H9 (cell line): ENCODE results near the gene ANKRD22. TPM values are rescaled to one million over a fixed set of nuclear protein-coding genes. Genes with fewer than 3 reads are reported as not detected.

Experiments used
- DNase-seq: peaks from one replicate; pipeline ENCODE4 v3.0.0-alpha.2; 2017
- H2AFZ ChIP-seq: one replicate; pipeline ENCODE4 v1.6.1; 2013; ENCODE audit warnings: mild to moderate bottlenecking, low read length, control low read depth, moderate library complexity
- H2AK5ac ChIP-seq: 2 replicates; pipeline ENCODE4 v1.6.1; 2013; ENCODE audit warnings: low read length, control low read depth, mixed read lengths; ENCODE audit not compliant: insufficient read length
- H2BK120ac ChIP-seq: one replicate; pipeline ENCODE4 v1.6.1; 2013; ENCODE audit warnings: low read depth, mild to moderate bottlenecking, low read length, control low read depth, inconsistent platforms; ENCODE audit not compliant: poor library complexity, severe bottlenecking
- H2BK12ac ChIP-seq: 2 replicates; pipeline ENCODE4 v1.6.1; 2013; ENCODE audit warnings: low read length, control low read depth, mixed read lengths, low read depth; ENCODE audit not compliant: insufficient read length
- H2BK15ac ChIP-seq: 2 replicates; pipeline ENCODE4 v1.6.1; 2013; ENCODE audit warnings: low read depth, low read length, control low read depth
- H2BK20ac ChIP-seq: one replicate; pipeline ENCODE4 v1.6.1; 2013; ENCODE audit warnings: low read depth, mild to moderate bottlenecking, low read length, control low read depth, inconsistent platforms; ENCODE audit not compliant: poor library complexity, severe bottlenecking
- H2BK5ac ChIP-seq: 2 replicates; pipeline ENCODE4 v1.6.1; 2013; ENCODE audit warnings: low read length, control low read depth, mixed read lengths; ENCODE audit not compliant: insufficient read length
- H3K14ac ChIP-seq: 2 replicates; pipeline ENCODE4 v1.6.1; 2013; ENCODE audit warnings: low read length, control low read depth; ENCODE audit not compliant: insufficient read depth
- H3K18ac ChIP-seq: 2 replicates; pipeline ENCODE4 v1.6.1; 2013; ENCODE audit warnings: low read depth, mild to moderate bottlenecking, mixed read lengths, low read length, control low read depth; ENCODE audit not compliant: insufficient read length
- H3K23ac ChIP-seq: 2 replicates; pipeline ENCODE4 v1.6.1; 2013; ENCODE audit warnings: low read length, control low read depth, mixed read lengths, low read depth; ENCODE audit not compliant: insufficient read length
- H3K23me2 ChIP-seq: 2 replicates; pipeline ENCODE4 v1.6.1; 2013; ENCODE audit warnings: low read depth, mild to moderate bottlenecking, mixed read lengths, low read length, control low read depth; ENCODE audit not compliant: insufficient read length, poor library complexity, severe bottlenecking
- H3K27ac ChIP-seq: 2 replicates; pipeline ENCODE4 v1.5.1; 2013; ENCODE audit warnings: low read length, control low read depth, mixed read lengths, low read depth; ENCODE audit not compliant: insufficient read length
- H3K27me3 ChIP-seq: 2 replicates; pipeline ENCODE4 v1.6.1; 2013; ENCODE audit warnings: low read length, control low read depth, inconsistent platforms; ENCODE audit not compliant: insufficient read depth
- H3K4ac ChIP-seq: 2 replicates; pipeline ENCODE4 v1.6.1; 2013; ENCODE audit warnings: low read depth, mild to moderate bottlenecking, control low read depth, inconsistent platforms, low read length, moderate library complexity
- H3K4me1 ChIP-seq: 2 replicates; pipeline ENCODE4 v1.6.1; 2013; ENCODE audit warnings: low read length, control low read depth, inconsistent platforms; ENCODE audit not compliant: insufficient read depth
- H3K4me2 ChIP-seq: 2 replicates; pipeline ENCODE4 v1.6.1; 2013; ENCODE audit warnings: low read length, control low read depth, mixed read lengths; ENCODE audit not compliant: insufficient read length, insufficient read depth
- H3K56ac ChIP-seq: 2 replicates; pipeline ENCODE4 v1.6.1; 2013; ENCODE audit warnings: low read depth, mild to moderate bottlenecking, mixed read lengths, low read length, control low read depth; ENCODE audit not compliant: insufficient read length
- H3K79me1 ChIP-seq: 2 replicates; pipeline ENCODE4 v1.6.1; 2013; ENCODE audit warnings: low read depth, mild to moderate bottlenecking, moderate library complexity, low read length, control low read depth, inconsistent platforms; ENCODE audit not compliant: insufficient read depth, poor library complexity, severe bottlenecking
- H3K79me2 ChIP-seq: 2 replicates; pipeline ENCODE4 v1.6.1; 2013; ENCODE audit warnings: low read length, control low read depth, inconsistent platforms; ENCODE audit not compliant: insufficient read depth
- H3K9ac ChIP-seq: 2 replicates; pipeline ENCODE4 v1.6.1; 2013; ENCODE audit warnings: low read length, control low read depth, mixed read lengths; ENCODE audit not compliant: insufficient read length; ENCODE audit errors: extremely low read depth
- H3K9me3 ChIP-seq: one replicate; pipeline ENCODE4 v1.6.1; 2013; ENCODE audit warnings: low read depth, low read length, inconsistent platforms; ENCODE audit not compliant: control insufficient read depth
- H3T11ph ChIP-seq: one replicate; pipeline ENCODE4 v1.6.1; 2013; ENCODE audit warnings: mild to moderate bottlenecking, low read length, control low read depth, inconsistent platforms
- H4K20me1 ChIP-seq: one replicate; pipeline ENCODE4 v1.6.1; 2013; ENCODE audit not compliant: control insufficient read depth, insufficient read length, insufficient read depth
- H4K5ac ChIP-seq: 2 replicates; pipeline ENCODE4 v1.6.1; 2013; ENCODE audit warnings: low read depth, mild to moderate bottlenecking, mixed read lengths, low read length, control low read depth; ENCODE audit not compliant: insufficient read length
- H4K8ac ChIP-seq: replicated peaks from 2 replicates; pipeline ENCODE4 v1.6.1; 2013; ENCODE audit warnings: low read length, control low read depth, mixed read lengths, low read depth; ENCODE audit not compliant: insufficient read length
- H4K91ac ChIP-seq: 2 replicates; pipeline ENCODE4 v1.6.1; 2013; ENCODE audit warnings: low read depth, mild to moderate bottlenecking, moderate library complexity, mixed read lengths, low read length, control low read depth; ENCODE audit not compliant: insufficient read length
- H3K27ac Mint-ChIP-seq, 3 experiments: 2 replicates in 2 of 3; 3 replicates in 1 of 3; pipeline ENCODE4 v1.8.0; 2020 to 2021; ENCODE audit warnings: mixed read lengths in 3 of 3, mild to moderate bottlenecking in 1 of 3, moderate library complexity in 1 of 3
- H3K27me3 Mint-ChIP-seq: 2 replicates; pipeline ENCODE4 v1.8.0; 2021; ENCODE audit warnings: low read depth, mild to moderate bottlenecking, moderate library complexity, mixed read lengths
- H3K36me3 Mint-ChIP-seq, 3 experiments: 2 replicates in 2 of 3; 3 replicates in 1 of 3; pipeline ENCODE4 v1.8.0; 2020 to 2021; ENCODE audit warnings: low read depth in 3 of 3, mixed read lengths in 3 of 3; ENCODE audit not compliant: insufficient read depth in 1 of 3
- H3K4me1 Mint-ChIP-seq, 2 experiments: 2 replicates each; pipeline ENCODE4 v1.8.0; 2020; ENCODE audit warnings: mixed read lengths in 2 of 2
- H3K4me3 Mint-ChIP-seq, 2 experiments: 2 replicates in 1 of 2; 3 replicates in 1 of 2; pipeline ENCODE4 v1.8.0; 2020 to 2021; ENCODE audit warnings: mild to moderate bottlenecking in 2 of 2, mixed read lengths in 2 of 2, moderate library complexity in 1 of 2
- H3K9me3 Mint-ChIP-seq, 2 experiments: 2 replicates in 1 of 2; 3 replicates in 1 of 2; pipeline ENCODE4 v1.8.0; 2020; ENCODE audit warnings: mild to moderate bottlenecking in 2 of 2, mixed read lengths in 2 of 2, moderate library complexity in 1 of 2
- total RNA-seq: library from RNA; stranded (reverse); gene quantifications from 2 replicates; pipeline ENCODE4 v1.2.1, GENCODE V29; 2021
- TF ChIP-seq, protein P1 (sequence below): fragments of 200-600 bp; sonication (generic); conservative IDR thresholded peaks from 3 replicates; pipeline ENCODE4 v1.8.0; 2021; ENCODE audit warnings: antibody characterized with exemption, mild to moderate bottlenecking

ANKRD22 gene
- total RNA-seq, 1 experiment from 2014 or later = not detected

DNA sequence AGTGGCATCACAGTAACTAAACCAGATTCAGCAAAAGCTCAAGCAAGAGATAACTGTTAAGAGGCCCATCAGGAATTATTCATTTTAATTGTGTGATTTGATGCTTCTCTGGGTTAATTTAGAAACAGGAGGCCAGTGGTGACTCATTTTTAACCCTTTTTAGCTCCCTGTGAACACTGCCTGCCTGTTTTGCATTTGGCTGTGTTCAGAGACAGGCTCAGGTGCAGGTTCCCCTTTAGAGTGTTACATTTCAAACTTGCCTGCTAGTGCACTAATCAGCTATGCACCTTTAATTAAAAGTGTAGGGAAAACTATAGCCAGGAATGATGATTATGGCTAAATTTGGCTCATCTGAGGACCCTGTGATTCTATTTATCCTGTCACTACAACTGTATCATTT is 34.9 kb upstream of the ANKRD22 start:
- Histone ChIP-seq H2BK12ac (no peak overlapping the region), H4K20me1 (no peaks in the 10 kb centered on the region), H3K14ac (no peak overlapping the region), H4K8ac (no peak overlapping the region), H4K5ac (no peak overlapping the region), H3K4me2 (no peak overlapping the region), H3K9ac (no peak overlapping the region), H3K4me1 (no peaks in the 10 kb centered on the region), H4K91ac (no peak overlapping the region), H3K27me3 (no peaks in the 10 kb centered on the region), H2BK20ac (no peak overlapping the region), H3T11ph (no peak overlapping the region), H3K79me1 (no peaks in the 10 kb centered on the region), H3K18ac (no peak overlapping the region), H2BK5ac (no peak overlapping the region), H2AK5ac (no peak overlapping the region), H2BK120ac (no peak overlapping the region), H3K4ac (no peak overlapping the region), H3K27ac (no peak overlapping the region), H3K56ac (no peak overlapping the region), H3K23ac (no peak overlapping the region), H3K23me2 (no peaks in the 10 kb centered on the region), H2AFZ (no peak overlapping the region), H3K9me3 (no peaks in the 10 kb centered on the region), H2BK15ac (no peak overlapping the region), H3K79me2 (no peaks in the 10 kb centered on the region)
- no peaks in the 10 kb centered on the region for H3K36me3 Mint-ChIP-seq
- no peak overlapping the region for H3K27ac Mint-ChIP-seq
- TF ChIP-seq, protein P1, sequence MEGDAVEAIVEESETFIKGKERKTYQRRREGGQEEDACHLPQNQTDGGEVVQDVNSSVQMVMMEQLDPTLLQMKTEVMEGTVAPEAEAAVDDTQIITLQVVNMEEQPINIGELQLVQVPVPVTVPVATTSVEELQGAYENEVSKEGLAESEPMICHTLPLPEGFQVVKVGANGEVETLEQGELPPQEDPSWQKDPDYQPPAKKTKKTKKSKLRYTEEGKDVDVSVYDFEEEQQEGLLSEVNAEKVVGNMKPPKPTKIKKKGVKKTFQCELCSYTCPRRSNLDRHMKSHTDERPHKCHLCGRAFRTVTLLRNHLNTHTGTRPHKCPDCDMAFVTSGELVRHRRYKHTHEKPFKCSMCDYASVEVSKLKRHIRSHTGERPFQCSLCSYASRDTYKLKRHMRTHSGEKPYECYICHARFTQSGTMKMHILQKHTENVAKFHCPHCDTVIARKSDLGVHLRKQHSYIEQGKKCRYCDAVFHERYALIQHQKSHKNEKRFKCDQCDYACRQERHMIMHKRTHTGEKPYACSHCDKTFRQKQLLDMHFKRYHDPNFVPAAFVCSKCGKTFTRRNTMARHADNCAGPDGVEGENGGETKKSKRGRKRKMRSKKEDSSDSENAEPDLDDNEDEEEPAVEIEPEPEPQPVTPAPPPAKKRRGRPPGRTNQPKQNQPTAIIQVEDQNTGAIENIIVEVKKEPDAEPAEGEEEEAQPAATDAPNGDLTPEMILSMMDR = no peak
- peaks cover 10 to 20% of the 10 kb centered on the region in 2 experiments for H3K4me1 Mint-ChIP-seq
- no peak for DNase-seq
- H3K4me3 Mint-ChIP-seq = no peak overlapping the region
- no peaks in the 10 kb centered on the region for H3K27me3 Mint-ChIP-seq
- no peaks in the 10 kb centered on the region for H3K9me3 Mint-ChIP-seq
